ENCODE measurements around the gene APC2.
A peak's percentile ranks its signal among the peaks of the same experiment; 100 is the strongest.

The APC2 gene

GRCh38 chr19:1431759-1432506 is 18.0 kb upstream of the APC2 start:
- Histone ChIP-seq H3K36me3 (ENCODE audit: control insufficient read depth, insufficient read depth, low read length) (peaks cover 79% of the 10 kb centered on the region), H3K4me1 (ENCODE audit: control insufficient read depth, insufficient read depth, low read length, poor library complexity, severe bottlenecking) (peaks cover 11% of the 10 kb centered on the region), H3K9me3 (ENCODE audit: control insufficient read depth, low read length) (no peaks in the 10 kb centered on the region), H3K4me3 (ENCODE audit: extremely low read depth, insufficient read depth, low read length, poor library complexity, severe bottlenecking) (no peak overlapping the region), H3K27ac (ENCODE audit: low read depth, low read length, severe bottlenecking) (no peak overlapping the region)
- 93 to 98% methylated on average over 19 to 24 of the region's 24 CpGs for WGBS, 2 experiments (ENCODE audit: insufficient coverage in 2 of 2)

DNA sequence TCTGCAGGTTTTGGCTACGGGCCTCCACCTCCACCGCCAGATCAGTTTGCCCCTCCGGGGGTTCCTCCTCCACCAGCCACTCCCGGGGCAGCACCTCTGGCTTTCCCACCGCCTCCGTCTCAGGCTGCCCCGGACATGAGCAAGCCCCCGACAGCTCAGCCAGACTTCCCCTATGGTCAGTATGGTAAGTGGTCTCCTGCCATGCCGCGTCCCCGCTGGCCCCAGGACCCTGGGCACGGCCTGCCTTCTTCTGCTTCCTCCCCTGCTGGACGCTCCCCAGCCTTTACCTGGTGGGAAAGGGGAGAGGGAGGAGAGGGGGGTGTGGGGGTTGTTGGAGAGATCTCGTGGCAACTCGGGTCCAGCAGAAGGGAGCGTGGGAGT is 17.4 kb upstream of the APC2 start:
- H3K4me1 ChIP-seq (ENCODE audit: control insufficient read depth, insufficient read depth, low read length, poor library complexity, severe bottlenecking) = peaks cover 11% of the 10 kb centered on the region
- no peak overlapping the region for H3K4me3 ChIP-seq (ENCODE audit: extremely low read depth, insufficient read depth, low read length, poor library complexity, severe bottlenecking)
- peaks cover 73% of the 10 kb centered on the region for H3K36me3 ChIP-seq (ENCODE audit: control insufficient read depth, insufficient read depth, low read length)
- 96 to 100% methylated on average over 7 to 11 of the region's 16 CpGs for WGBS, 2 experiments (ENCODE audit: insufficient coverage in 2 of 2)
- H3K27ac ChIP-seq (ENCODE audit: low read depth, low read length, severe bottlenecking) = no peak overlapping the region
- H3K9me3 ChIP-seq (ENCODE audit: control insufficient read depth, low read length) = no peaks in the 10 kb centered on the region

- 96% methylated on average over 32 to 44 of the region's 47 CpGs for WGBS, 2 experiments (ENCODE audit: insufficient coverage in 2 of 2)
- Histone ChIP-seq H3K36me3 (ENCODE audit: control insufficient read depth, insufficient read depth, low read length) (peaks cover 64% of the 10 kb centered on the region), H3K9me3 (ENCODE audit: control insufficient read depth, low read length) (no peaks in the 10 kb centered on the region), H3K4me1 (ENCODE audit: control insufficient read depth, insufficient read depth, low read length, poor library complexity, severe bottlenecking) (peaks cover 11% of the 10 kb centered on the region), H3K4me3 (ENCODE audit: extremely low read depth, insufficient read depth, low read length, poor library complexity, severe bottlenecking) (no peak overlapping the region), H3K27ac (ENCODE audit: low read depth, low read length, severe bottlenecking) (no peak overlapping the region)
Measured at GRCh38 chr19:1433119-1434039, 16.5 kb upstream of the APC2 start.

DNA sequence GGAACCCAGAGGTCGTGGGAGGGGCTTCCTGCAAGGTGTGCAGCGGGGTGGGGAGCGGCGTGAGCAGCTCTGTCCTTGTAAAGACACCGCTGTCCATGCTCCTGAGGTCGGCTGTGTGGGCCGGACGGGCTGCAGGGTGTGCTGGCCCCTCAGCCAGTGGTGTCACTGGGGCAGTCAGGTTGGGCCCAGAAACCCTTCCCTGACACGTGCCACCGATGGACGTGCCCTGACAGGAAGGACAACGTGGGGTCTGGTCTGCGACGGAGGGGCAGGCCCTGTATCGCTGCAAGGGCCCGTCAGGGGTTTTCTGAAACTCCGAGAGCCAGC is 15.9 kb upstream of the APC2 start:
- peaks cover 58% of the 10 kb centered on the region for H3K36me3 ChIP-seq (ENCODE audit: control insufficient read depth, insufficient read depth, low read length)
- WGBS, 2 experiments (ENCODE audit: insufficient coverage in 2 of 2) = 91 to 98% methylated on average over 17 of the region's 17 CpGs
- H3K27ac ChIP-seq (ENCODE audit: low read depth, low read length, severe bottlenecking) = no peak overlapping the region
- peaks cover 11% of the 10 kb centered on the region for H3K4me1 ChIP-seq (ENCODE audit: control insufficient read depth, insufficient read depth, low read length, poor library complexity, severe bottlenecking)
- no peaks in the 10 kb centered on the region for H3K9me3 ChIP-seq (ENCODE audit: control insufficient read depth, low read length)
- no peak overlapping the region for H3K4me3 ChIP-seq (ENCODE audit: extremely low read depth, insufficient read depth, low read length, poor library complexity, severe bottlenecking)

DNA sequence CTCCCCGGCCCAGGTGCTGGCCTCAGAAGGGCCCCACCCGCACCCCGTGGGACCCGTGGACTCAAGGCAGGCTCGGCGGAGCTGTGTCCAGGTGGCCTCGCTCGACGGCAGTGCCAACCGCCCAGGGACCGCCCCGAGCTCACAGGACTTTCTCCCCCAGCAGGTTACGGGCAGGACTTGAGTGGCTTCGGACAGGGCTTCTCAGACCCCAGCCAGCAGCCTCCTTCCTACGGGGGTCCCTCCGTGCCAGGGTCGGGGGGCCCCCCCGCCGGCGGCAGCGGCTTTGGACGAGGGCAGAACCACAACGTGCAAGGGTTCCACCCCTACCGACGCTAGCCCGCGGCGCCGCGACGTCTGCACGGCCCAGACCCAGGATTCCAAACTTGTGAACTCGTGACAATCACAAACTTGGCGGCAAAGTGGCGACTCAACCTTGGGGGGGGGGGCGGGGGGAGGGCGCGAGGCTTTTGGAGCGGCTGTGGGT is 15.3 kb upstream of the APC2 start:
- H3K36me3 ChIP-seq (ENCODE audit: control insufficient read depth, insufficient read depth, low read length) = peaks cover 56% of the 10 kb centered on the region
- H3K27ac ChIP-seq (ENCODE audit: low read depth, low read length, severe bottlenecking) = peak overlapping the region; percentile 29
- peaks cover 5% of the 10 kb centered on the region for H3K4me1 ChIP-seq (ENCODE audit: control insufficient read depth, insufficient read depth, low read length, poor library complexity, severe bottlenecking)
- no peaks in the 10 kb centered on the region for H3K9me3 ChIP-seq (ENCODE audit: control insufficient read depth, low read length)
- no peak overlapping the region for H3K4me3 ChIP-seq (ENCODE audit: extremely low read depth, insufficient read depth, low read length, poor library complexity, severe bottlenecking)
- WGBS, 2 experiments (ENCODE audit: insufficient coverage in 2 of 2) = 89 to 94% methylated on average over 19 to 27 of the region's 39 CpGs

DNA sequence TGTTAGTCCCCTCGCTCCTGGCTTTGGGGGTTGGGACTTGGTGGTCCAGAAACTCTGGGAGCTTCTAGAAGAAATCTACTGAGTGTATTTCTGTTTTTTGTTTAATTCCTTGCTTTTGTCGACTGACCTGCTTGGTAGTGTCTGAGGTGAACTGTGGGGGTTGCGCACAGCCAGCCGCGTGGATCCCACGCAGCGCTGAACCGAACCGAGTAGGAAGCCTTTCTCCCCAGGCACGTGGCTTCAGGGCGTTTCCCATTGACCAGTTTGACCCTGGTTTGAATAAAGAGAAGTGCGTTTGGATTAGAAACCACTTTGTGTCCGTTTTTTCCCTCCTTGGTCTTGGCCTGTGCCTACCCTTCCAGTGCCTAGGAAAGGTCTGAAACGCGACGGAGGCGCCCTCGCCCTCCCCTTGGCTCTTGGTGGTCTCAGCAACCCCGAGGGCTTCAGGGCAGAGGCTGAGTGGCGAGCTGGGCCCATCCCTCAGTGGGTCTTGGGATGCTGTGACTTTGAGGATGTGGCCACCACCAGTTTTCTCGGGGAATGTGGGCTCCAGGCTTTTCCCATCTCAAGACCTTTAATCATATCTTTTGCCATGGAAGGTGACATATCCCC is 14.4 kb upstream of the APC2 start:
- H3K4me1 ChIP-seq (ENCODE audit: control insufficient read depth, insufficient read depth, low read length, poor library complexity, severe bottlenecking) = peaks cover 11% of the 10 kb centered on the region
- H3K4me3 ChIP-seq (ENCODE audit: extremely low read depth, insufficient read depth, low read length, poor library complexity, severe bottlenecking) = no peak overlapping the region
- no peaks in the 10 kb centered on the region for H3K9me3 ChIP-seq (ENCODE audit: control insufficient read depth, low read length)
- H3K27ac ChIP-seq (ENCODE audit: low read depth, low read length, severe bottlenecking) = peak overlapping the region; percentile 23
- 91 to 95% methylated on average over 14 to 20 of the region's 21 CpGs for WGBS, 2 experiments (ENCODE audit: insufficient coverage in 2 of 2)
- H3K36me3 ChIP-seq (ENCODE audit: control insufficient read depth, insufficient read depth, low read length) = peaks cover 57% of the 10 kb centered on the region

GRCh38 chr19:1437609-1438008 is 12.3 kb upstream of the APC2 start:
- Histone ChIP-seq H3K4me1 (ENCODE audit: control insufficient read depth, insufficient read depth, low read length, poor library complexity, severe bottlenecking) (peaks cover 14% of the 10 kb centered on the region), H3K36me3 (ENCODE audit: control insufficient read depth, insufficient read depth, low read length) (peaks cover 64% of the 10 kb centered on the region), H3K9me3 (ENCODE audit: control insufficient read depth, low read length) (no peaks in the 10 kb centered on the region), H3K27ac (ENCODE audit: low read depth, low read length, severe bottlenecking) (peak overlapping the region; percentile 30), H3K4me3 (ENCODE audit: extremely low read depth, insufficient read depth, low read length, poor library complexity, severe bottlenecking) (no peak overlapping the region)
- WGBS, 2 experiments (ENCODE audit: insufficient coverage in 2 of 2) = 93% methylated on average over 6 to 7 of the region's 8 CpGs

DNA sequence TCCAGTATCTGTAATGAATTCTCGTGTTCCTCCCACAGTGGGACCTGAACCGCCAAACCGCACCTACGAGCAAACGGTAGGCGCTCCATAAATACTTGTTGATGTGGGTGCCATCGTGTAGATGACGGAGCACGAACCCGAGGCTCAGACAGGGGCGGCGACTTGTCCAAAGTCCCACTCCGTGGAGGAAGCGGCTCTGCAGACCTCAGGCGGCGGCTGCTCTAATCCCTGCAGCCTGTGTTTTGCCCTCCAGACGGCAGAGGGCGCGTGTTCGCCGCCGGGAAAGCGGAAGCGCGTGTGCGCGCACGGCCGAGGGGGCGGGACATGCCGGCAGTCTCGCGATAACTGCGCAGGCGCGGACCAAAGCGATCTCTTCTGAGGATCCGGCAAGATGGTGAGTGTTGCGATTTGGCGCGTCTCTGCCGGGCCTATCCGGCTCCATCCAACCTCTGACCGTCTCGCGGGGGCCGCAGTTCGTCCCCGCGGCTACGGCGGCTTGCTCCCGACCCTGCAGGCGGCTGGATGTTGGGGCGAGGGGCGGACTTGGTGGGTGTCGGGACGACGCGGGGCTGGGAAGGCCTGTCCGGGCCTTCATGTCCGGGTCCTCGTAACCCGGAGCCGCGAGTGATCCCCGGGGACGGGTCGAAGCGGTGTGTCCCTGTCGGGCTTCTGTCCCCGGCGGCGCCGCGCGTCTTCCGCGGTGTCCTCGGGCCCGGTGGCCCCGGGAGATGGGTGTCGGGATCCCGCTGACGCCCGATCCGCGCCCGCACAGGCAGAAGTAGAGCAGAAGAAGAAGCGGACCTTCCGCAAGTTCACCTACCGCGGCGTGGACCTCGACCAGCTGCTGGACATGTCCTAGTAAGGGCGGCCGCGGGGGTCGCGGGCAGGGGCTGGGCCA is 11.6 kb upstream of the APC2 start, which contains the start of gene RPS15:
RPS15 (plus strand) TSS at position 362 of the 898 bp plus-strand sequence; CDS start at position 392, 30 bp downstream.
- Histone ChIP-seq H3K9me3 (ENCODE audit: control insufficient read depth, low read length) (no peaks in the 10 kb centered on the region), H3K4me1 (ENCODE audit: control insufficient read depth, insufficient read depth, low read length, poor library complexity, severe bottlenecking) (peaks cover 14% of the 10 kb centered on the region), H3K4me3 (ENCODE audit: extremely low read depth, insufficient read depth, low read length, poor library complexity, severe bottlenecking) (peak within 1 kb of the TSS; percentile 89), H3K27ac (ENCODE audit: low read depth, low read length, severe bottlenecking) (peak within 1 kb of the TSS; percentile 96), H3K36me3 (ENCODE audit: control insufficient read depth, insufficient read depth, low read length) (peaks cover 60% of the 10 kb centered on the region)
- 2 to 3% methylated on average over 87 to 93 of the region's 100 CpGs for WGBS, 2 experiments (ENCODE audit: insufficient coverage in 2 of 2)

- H3K4me1 ChIP-seq (ENCODE audit: control insufficient read depth, insufficient read depth, low read length, poor library complexity, severe bottlenecking) = peaks cover 17% of the 10 kb centered on the region
- H3K4me3 ChIP-seq (ENCODE audit: extremely low read depth, insufficient read depth, low read length, poor library complexity, severe bottlenecking) = peak overlapping the region; percentile 89
- H3K27ac ChIP-seq (ENCODE audit: low read depth, low read length, severe bottlenecking) = peak overlapping the region; percentile 96
- no peaks in the 10 kb centered on the region for H3K9me3 ChIP-seq (ENCODE audit: control insufficient read depth, low read length)
- WGBS, 2 experiments (ENCODE audit: insufficient coverage in 2 of 2) = 1 to 2% methylated on average over 19 to 25 of the region's 26 CpGs
- peaks cover 53% of the 10 kb centered on the region for H3K36me3 ChIP-seq (ENCODE audit: control insufficient read depth, insufficient read depth, low read length)
Measured at GRCh38 chr19:1438933-1439354, 11.0 kb upstream of the APC2 start.

All from mesodermal cell (in vitro differentiated cells).